ENCODE data around the gene TMEM165.
"Not testable (repeated sequence)": the region's sequence is repeated elsewhere in the genome, so short reads cannot be mapped to it uniquely, and the experiment has no call there.

TMEM165 gene, protein sequence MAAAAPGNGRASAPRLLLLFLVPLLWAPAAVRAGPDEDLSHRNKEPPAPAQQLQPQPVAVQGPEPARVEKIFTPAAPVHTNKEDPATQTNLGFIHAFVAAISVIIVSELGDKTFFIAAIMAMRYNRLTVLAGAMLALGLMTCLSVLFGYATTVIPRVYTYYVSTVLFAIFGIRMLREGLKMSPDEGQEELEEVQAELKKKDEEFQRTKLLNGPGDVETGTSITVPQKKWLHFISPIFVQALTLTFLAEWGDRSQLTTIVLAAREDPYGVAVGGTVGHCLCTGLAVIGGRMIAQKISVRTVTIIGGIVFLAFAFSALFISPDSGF

DNA sequence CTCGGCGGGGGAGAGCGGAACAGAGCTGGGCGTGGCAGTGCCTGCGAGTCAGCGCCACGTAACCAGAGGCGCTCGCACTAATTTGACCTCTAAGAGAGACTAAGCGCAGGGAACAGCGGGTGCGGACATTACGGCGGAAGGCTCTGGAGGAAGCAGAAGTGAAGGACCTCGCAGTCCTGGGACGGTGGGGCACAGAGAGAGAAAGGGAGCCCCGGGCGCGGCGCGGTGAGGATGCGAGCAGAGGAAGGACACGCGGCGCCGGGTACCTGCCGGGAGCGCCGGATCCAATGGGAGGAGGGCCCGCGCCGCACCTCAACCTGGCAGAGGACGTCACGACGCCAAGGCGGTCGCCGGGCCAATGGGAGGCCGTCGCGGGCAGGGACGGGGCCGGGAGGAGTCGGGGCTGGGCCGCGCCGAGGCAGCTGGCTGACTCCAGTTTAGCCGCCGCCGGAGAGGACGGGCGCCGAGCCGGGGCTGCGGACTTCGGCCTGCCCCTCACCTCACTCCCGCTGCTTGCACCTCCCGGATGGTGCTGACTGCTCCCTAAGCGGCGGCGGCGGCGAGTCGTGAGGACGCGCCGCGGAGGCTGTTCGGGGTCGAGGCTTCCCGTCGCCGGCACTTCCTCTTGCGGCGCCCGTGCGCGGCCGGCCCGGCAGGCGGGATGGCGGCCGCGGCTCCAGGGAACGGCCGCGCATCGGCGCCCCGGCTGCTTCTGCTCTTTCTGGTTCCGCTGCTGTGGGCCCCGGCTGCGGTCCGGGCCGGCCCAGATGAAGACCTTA, at the start of gene TMEM165:
Gene TMEM165, plus strand, starts transcription at position 429 of the 779 bp plus-strand sequence. Its CDS starts 233 bp downstream, at position 662.
- no peak for DNase-seq (ENCODE audit: extremely low read depth, low read depth)
- TF ChIP-seq, protein P1, sequence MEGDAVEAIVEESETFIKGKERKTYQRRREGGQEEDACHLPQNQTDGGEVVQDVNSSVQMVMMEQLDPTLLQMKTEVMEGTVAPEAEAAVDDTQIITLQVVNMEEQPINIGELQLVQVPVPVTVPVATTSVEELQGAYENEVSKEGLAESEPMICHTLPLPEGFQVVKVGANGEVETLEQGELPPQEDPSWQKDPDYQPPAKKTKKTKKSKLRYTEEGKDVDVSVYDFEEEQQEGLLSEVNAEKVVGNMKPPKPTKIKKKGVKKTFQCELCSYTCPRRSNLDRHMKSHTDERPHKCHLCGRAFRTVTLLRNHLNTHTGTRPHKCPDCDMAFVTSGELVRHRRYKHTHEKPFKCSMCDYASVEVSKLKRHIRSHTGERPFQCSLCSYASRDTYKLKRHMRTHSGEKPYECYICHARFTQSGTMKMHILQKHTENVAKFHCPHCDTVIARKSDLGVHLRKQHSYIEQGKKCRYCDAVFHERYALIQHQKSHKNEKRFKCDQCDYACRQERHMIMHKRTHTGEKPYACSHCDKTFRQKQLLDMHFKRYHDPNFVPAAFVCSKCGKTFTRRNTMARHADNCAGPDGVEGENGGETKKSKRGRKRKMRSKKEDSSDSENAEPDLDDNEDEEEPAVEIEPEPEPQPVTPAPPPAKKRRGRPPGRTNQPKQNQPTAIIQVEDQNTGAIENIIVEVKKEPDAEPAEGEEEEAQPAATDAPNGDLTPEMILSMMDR (IDR thresholded peaks at IDR 0.05; ENCODE audit: low read depth, low read length), result no peak

DNA sequence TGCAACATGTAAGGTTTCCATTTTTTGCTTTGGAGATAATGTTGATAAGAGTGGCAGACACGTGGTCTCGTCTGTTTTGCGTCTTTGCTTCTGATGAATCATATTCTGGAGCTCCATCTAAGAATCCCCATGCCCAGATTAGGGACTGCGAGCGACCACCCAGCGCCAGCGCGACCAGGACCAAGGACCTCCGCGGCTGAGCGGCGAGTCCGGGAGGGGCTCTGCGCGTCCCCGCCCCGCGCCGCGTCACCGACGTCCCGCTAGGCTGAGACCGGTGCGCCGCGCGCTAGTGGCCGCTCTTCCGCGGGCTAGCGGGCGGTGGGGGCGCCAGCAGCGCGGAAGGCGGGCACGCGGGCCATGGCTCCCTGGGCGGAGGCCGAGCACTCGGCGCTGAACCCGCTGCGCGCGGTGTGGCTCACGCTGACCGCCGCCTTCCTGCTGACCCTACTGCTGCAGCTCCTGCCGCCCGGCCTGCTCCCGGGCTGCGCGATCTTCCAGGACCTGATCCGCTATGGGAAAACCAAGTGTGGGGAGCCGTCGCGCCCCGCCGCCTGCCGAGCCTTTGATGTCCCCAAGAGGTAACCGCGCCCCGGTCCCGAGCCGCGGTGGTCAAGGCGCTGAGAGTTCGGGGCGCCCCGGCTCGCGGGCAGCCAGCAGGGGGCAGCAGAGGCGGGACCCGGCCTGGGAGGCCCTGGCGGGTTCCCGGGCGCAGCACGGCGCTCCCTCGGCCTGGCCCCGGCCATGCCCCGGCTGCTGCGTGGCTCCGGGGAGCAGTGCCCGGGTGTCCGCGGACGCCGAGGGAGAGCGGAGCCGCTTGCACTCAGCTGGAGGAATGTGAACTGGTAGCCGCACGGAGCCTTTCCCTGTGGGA, 49.5 kb upstream of the TMEM165 start, which contains the start of gene SRD5A3:
Gene SRD5A3, plus strand, starts transcription at position 263 of the 871 bp plus-strand sequence. Its CDS starts 95 bp downstream, at position 358.
- TF ChIP-seq, protein P1 (IDR thresholded peaks at IDR 0.05; ENCODE audit: low read depth, low read length), result peak; percentile 59
- peak; percentile 35 for DNase-seq (ENCODE audit: extremely low read depth, low read depth)

DNA sequence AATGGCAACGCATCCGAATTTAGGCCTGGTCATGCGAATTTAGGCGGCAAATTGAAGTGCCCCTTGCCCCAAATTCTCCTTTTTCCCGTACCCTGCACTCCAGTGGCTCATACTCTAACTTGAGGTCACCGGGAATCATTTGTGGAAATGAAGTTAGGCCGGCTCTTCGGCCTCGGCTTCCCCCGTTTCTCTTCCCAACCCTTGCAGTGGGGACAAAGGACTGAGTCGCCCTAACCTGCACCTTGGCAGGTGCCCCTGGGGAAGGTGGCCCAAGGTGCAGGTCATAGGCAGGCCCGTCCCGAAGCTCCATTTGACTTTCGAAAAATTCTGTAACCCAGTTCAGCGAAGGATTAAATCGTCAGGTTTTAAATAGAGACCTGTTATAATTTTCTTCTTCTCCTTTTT, 48.9 kb upstream of the TMEM165 start:
- TF ChIP-seq, protein P1 (IDR thresholded peaks at IDR 0.05; ENCODE audit: low read depth, low read length), result no peak
- no peak for DNase-seq (ENCODE audit: extremely low read depth, low read depth)

DNA sequence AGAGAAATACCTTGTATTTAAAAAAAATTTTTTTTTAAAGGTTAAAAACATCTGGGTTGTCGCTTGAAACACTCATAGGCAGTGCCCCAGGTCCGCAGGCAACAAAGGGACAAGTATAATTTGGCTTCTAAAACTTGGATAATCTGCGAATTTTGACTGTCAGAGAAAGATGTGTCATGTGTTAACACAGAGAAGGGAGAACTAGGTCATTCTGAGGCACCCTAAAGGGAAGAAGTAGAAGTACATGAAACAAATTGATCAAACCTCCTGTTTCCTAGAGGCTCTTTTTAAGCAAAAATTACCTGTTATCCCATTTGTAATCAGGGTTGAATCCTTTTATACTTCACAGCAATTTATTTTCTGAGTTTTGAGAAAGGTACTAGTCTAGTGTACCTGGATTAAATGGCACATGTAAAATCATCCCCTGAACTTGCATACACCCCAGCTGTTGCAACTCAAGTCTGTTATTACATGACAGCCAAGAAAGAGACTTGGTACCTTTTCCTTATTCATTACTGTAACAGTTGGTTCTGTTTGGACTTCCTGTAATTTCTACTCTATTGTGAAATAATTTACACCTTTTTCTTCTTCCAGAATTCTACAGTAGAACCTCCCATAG, 48.0 kb upstream of the TMEM165 start:
- DNase-seq (ENCODE audit: extremely low read depth, low read depth), result no peak
- TF ChIP-seq, protein P1 (IDR thresholded peaks at IDR 0.05; ENCODE audit: low read depth, low read length), result no peak

DNA sequence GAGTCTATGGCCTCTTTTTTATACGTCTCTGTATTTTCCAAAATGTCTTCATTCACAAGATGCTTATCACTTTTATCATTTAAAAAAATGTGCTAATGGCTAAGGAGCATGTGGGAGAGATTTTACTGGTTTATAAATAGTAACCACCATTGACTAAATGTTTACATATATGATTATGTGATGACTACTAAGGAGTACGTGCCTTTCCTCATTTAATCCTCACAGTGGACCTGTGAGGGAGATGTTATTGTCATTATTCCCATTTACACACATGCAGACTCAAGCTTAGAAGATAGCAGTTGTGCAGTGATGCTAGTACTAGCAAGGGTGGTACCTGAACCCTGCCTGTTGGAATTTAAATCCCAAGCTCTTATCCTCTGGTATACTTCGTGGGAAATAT, 47.3 kb upstream of the TMEM165 start:
- no peak for DNase-seq (ENCODE audit: extremely low read depth, low read depth)

DNA sequence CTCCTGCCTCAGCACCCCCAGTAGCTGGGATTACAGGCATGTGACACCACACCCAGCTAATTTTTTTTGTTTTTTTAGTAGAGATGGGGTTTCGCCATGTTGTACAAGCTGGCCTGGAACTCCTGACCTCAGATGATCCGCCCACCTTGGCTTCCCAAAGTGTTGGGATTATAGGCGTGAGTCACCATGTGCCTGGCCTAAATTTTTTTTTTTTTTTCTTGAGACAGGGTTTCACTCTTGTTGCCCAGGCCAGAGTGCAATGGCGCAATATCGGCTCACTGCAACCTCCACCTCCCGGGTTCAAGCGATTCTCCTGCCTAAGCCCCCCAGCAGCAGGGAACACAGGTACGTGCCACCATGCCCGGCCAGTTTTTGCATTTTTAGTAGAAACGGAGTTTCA, 44.9 kb upstream of the TMEM165 start:
- DNase-seq (ENCODE audit: extremely low read depth, low read depth), result not testable (repeated sequence)

More for the DNA sequence above, 47.3 kb upstream of the TMEM165 start:
- TF ChIP-seq, protein P1 (IDR thresholded peaks at IDR 0.05; ENCODE audit: low read depth, low read length), result no peak

DNA sequence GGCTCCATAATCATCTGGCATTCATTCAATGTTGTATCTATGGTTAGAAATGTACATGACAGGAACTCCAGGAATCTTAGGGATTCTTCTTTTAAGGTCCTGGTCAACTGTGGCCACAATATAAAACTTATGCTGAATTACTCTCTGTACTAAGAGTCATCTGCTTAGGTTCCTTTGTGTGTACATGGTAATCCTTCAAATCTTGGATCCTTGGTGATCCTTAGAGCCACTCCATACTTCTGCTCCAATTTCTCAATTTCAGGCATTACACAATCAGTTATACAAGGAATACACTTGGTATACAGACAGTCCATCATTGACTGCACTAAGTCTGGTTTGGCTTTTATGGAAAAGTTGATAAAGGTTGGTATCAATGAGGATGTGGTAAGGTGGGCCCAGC, 43.9 kb upstream of the TMEM165 start:
- DNase-seq (ENCODE audit: extremely low read depth, low read depth), result no peak
- TF ChIP-seq, protein P1 (IDR thresholded peaks at IDR 0.05; ENCODE audit: low read depth, low read length), result no peak
